22Rv1 (cell line): ENCODE data around the gene CRYGN.

Experiments
- H3K27ac ChIP-seq: fragments of 450-650 bp; 2 replicates; pipeline ENCODE4 v1.5.1; 2017
- ZFX ChIP-seq: fragments of 450-650 bp; IDR thresholded peaks from 2 replicates; pipeline ENCODE4 v1.6.1; 2017; ENCODE audit warnings: antibody characterized with exemption, borderline replicate concordance
- TF ChIP-seq, protein P1 (sequence below): fragments of 450-650 bp; IDR thresholded peaks from 2 replicates; pipeline ENCODE4 v1.5.1; 2017; ENCODE audit warnings: mild to moderate bottlenecking

Gene CRYGN

GRCh38 chr7:151390598-151391357, 49.2 kb downstream of the CRYGN start:
- no peak overlapping the region for H3K27ac ChIP-seq
- no peak for TF ChIP-seq ZFX
- TF ChIP-seq, protein P1, sequence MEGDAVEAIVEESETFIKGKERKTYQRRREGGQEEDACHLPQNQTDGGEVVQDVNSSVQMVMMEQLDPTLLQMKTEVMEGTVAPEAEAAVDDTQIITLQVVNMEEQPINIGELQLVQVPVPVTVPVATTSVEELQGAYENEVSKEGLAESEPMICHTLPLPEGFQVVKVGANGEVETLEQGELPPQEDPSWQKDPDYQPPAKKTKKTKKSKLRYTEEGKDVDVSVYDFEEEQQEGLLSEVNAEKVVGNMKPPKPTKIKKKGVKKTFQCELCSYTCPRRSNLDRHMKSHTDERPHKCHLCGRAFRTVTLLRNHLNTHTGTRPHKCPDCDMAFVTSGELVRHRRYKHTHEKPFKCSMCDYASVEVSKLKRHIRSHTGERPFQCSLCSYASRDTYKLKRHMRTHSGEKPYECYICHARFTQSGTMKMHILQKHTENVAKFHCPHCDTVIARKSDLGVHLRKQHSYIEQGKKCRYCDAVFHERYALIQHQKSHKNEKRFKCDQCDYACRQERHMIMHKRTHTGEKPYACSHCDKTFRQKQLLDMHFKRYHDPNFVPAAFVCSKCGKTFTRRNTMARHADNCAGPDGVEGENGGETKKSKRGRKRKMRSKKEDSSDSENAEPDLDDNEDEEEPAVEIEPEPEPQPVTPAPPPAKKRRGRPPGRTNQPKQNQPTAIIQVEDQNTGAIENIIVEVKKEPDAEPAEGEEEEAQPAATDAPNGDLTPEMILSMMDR = no peak

DNA sequence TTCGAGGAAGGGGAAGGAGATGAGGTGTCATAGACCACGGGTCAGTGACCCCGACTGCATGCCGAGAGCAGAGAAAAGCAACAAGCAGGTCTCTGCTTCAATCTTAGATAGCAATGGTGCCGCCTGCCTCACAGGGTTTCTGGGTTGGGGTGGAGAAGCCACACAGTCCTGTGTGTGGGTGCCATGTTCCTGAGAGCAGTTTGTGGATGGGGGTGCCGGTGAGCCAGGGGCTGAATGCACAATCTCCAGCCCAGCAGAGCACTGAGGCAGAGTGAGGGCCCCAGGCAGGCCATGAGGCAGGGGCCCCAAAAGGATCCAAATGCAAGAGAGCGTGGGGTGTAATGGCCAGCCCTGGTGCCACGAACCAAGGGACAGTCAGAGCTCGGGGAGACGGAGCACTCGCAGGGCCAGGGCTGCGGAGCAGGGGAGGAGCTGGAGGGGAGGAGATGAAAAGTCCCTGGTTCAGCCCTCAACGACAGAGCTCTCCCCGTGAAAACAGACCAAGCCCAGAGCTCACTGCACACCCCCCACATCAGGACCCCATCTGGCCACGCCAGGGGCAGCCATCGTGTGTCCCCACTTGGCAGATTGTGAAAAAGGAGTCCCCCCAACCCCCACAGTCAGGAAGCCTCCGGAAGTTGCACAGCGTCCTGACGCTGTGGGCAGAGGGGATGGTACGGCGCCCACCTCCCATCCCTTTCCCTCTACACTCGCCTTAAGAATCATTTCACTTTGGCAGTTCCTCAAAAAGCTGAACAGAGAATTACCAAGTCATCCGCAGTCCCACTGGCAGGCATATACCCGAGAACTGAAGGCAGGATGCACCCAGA, 50.0 kb downstream of the CRYGN start:
- no peak overlapping the region for H3K27ac ChIP-seq
- TF ChIP-seq ZFX = no peak
- TF ChIP-seq, protein P1 = no peak

DNA sequence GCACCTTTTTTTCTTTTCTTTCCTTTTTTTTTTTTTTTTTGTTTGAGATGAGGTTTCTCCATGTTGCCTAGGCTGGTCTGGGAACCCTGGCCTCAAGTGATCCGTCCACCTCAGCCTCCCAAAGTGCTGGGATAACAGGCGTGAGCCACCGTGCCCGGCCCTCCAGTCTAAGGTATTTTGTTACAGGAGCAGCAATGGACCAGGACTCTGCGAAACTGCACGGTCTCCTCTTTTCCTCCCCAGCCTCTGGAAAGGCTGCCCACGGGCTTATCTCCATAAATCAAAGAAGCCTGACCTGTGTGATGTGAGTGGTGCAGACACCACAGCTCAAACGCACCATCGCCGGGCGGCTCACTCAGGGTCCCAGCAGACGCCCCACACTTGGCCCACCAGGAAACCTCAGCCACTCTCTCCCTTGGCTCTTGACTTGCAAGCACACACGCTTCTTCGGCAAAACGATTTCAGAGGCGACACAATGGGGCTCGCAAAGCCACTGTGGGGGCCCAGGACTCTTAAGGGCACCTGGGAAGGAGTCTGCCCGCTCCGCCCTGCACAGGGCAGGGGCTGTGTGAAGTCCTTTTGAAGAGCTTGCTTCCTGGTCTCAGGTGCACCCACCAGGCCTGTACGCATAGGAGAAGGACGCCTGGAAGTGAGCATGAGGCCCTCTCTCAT, 50.7 kb downstream of the CRYGN start:
- TF ChIP-seq, protein P1 = no peak
- TF ChIP-seq ZFX = no peak
- no peak overlapping the region for H3K27ac ChIP-seq

DNA sequence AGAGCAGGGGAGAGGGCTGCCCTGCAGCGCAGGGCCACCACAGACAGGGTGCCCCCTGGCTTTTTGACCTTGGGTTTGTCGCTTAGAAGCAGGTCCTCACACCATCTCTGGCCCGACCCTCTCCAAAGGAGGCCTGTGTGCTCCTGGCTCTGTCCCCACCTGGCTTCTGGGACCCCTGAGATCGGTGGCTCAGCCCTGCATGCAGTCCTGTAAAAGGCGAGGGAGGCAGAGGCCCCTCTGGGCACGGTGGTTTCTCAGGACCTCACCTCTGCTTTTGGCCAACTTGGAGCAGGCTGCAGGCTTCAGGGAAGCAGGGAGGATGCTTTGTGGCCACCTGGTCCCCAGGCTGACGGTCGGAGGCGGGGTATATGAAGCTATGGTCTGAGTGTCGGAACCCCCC, 51.5 kb downstream of the CRYGN start:
- no peak overlapping the region for H3K27ac ChIP-seq
- TF ChIP-seq, protein P1 = no peak
- TF ChIP-seq ZFX = no peak

- H3K27ac ChIP-seq = no peak overlapping the region
- TF ChIP-seq ZFX = no peak
- TF ChIP-seq, protein P1 = no peak
Observed at GRCh38 chr7:151388007-151388297, 52.0 kb downstream of the CRYGN start.

- no peak overlapping the region for H3K27ac ChIP-seq
- TF ChIP-seq, protein P1 = no peak
- TF ChIP-seq ZFX = no peak
Observed at GRCh38 chr7:151387161-151388006, 52.6 kb downstream of the CRYGN start.
